Uterus (tissue), 4 donors: ENCODE results near the gene PKD1L1. TPM values are rescaled to one million over a fixed set of nuclear protein-coding genes. Genes with fewer than 3 reads are reported as not detected.
A peak's percentile ranks its signal among the peaks of the same experiment; 100 is the strongest.

ENCODE experiments used
- DNase-seq, 2 donors: peaks; one replicate each; pipeline ENCODE4 v3.0.0-alpha.2; 2019 to 2020
- H3K27ac ChIP-seq, 2 donors: fragments of 200-600 bp; sonication (generic); 1 replicate in 1 of 2; 2 replicates in 1 of 2; pipeline ENCODE4 v1.5.1; 2016 to 2018
- H3K27me3 ChIP-seq, 2 donors: fragments of 200-600 bp; sonication (generic); one replicate each; pipeline ENCODE4 v1.5.1; 2018 to 2019; ENCODE audit warnings: control low read depth in 1 of 2
- H3K36me3 ChIP-seq, 2 donors: fragments of 200-600 bp; sonication (generic); one replicate each; pipeline ENCODE4 v1.5.1; 2019; ENCODE audit warnings: control low read depth in 1 of 2
- H3K4me1 ChIP-seq, 2 donors: fragments of 200-600 bp; sonication (generic); one replicate each; pipeline ENCODE4 v1.5.1; 2018 to 2019; ENCODE audit warnings: control low read depth in 1 of 2
- H3K4me3 ChIP-seq, 2 donors: fragments of 200-600 bp; sonication (generic); 1 replicate in 1 of 2; 2 replicates in 1 of 2; pipeline ENCODE4 v1.5.1; 2018 to 2019; ENCODE audit warnings: mild to moderate bottlenecking in 1 of 2
- H3K9me3 ChIP-seq, 2 donors: fragments of 200-600 bp; sonication (generic); one replicate each; pipeline ENCODE4 v1.5.1; 2019; ENCODE audit warnings: control low read depth in 1 of 2
- CTCF ChIP-seq, 4 experiments: fragments of 200-600 bp in 2 of 4; fragments of 450-650 bp in 2 of 4; sonication (generic) in 2 of 4; IDR thresholded peaks; one replicate each; pipeline ENCODE4 v1.5.1; 2016 to 2019; ENCODE audit warnings: antibody characterized with exemption in 4 of 4, mild to moderate bottlenecking in 2 of 4, moderate library complexity in 1 of 4
- POLR2A ChIP-seq, 2 donors: fragments of 450-650 bp; IDR thresholded peaks; one replicate each; pipeline ENCODE4 v1.6.1; 2016; ENCODE audit warnings: antibody characterized with exemption in 2 of 2, mild to moderate bottlenecking in 1 of 2, moderate library complexity in 1 of 2
- intact Hi-C: fragments of 100-400 bp; cut with DNase I; formaldehyde crosslinking; loops from one replicate; pipeline ENCODE4 v1.15.1; 2023; ENCODE audit warnings: low total_unique reads
- total RNA-seq, 4 donors: library from RNA; depleted of rRNA in 3 of 4; stranded (reverse); fragments of >200 nt in 3 of 4; gene quantifications; one replicate each; pipeline versions ENCODE4 v1.1.0 to v1.2.4, GENCODE V29; 2014 to 2023
- donor health status: DM: yes; HTN: yes; CAD: no.

Gene PKD1L1
- total RNA-seq, 4 donors from 2014 or later = under 0.01 to 3.8 (median 0.74) TPM

GRCh38 chr7:47764746-47765145 lies 183.5 kb downstream of the PKD1L1 start:
- H3K36me3 ChIP-seq = no peaks in the 10 kb centered on the region
- H3K9me3 ChIP-seq = no peaks in the 10 kb centered on the region
- no peak for TF ChIP-seq CTCF (IDR thresholded peaks at IDR 0.05)
- TF ChIP-seq POLR2A (IDR thresholded peaks at IDR 0.05) = no peak
- no peak for DNase-seq
- no peak overlapping the region for H3K27ac ChIP-seq
- intact Hi-C loops = no loop called here
- no peak overlapping the region for H3K4me3 ChIP-seq
- no peaks in the 10 kb centered on the region for H3K4me1 ChIP-seq
- no peaks in the 10 kb centered on the region for H3K27me3 ChIP-seq

GRCh38 chr7:47763063-47763974 lies 184.9 kb downstream of the PKD1L1 start:
- no peak overlapping the region for H3K4me3 ChIP-seq
- no peaks in the 10 kb centered on the region for H3K4me1 ChIP-seq
- intact Hi-C loops = no loop called here
- H3K27ac ChIP-seq = peak overlapping the region; percentile 15 to 72
- TF ChIP-seq CTCF (IDR thresholded peaks at IDR 0.05) (no peak), POLR2A (IDR thresholded peaks at IDR 0.05) (no peak)
- no peaks in the 10 kb centered on the region for H3K27me3 ChIP-seq
- peak in 1 of 2 donors; percentile 65 for DNase-seq
- no peaks in the 10 kb centered on the region for H3K36me3 ChIP-seq
- H3K9me3 ChIP-seq = no peaks in the 10 kb centered on the region

- Histone ChIP-seq H3K36me3 (no peaks in the 10 kb centered on the region), H3K27me3 (no peaks in the 10 kb centered on the region), H3K27ac (peak overlapping the region; percentile 15 to 72), H3K4me1 (no peaks in the 10 kb centered on the region), H3K9me3 (no peaks in the 10 kb centered on the region), H3K4me3 (no peak overlapping the region)
- no peak for DNase-seq
- intact Hi-C loops = no loop called here
- TF ChIP-seq CTCF (IDR thresholded peaks at IDR 0.05) = no peak
- TF ChIP-seq POLR2A (IDR thresholded peaks at IDR 0.05) = no peak
Observed at GRCh38 chr7:47762746-47763062, 185.6 kb downstream of the PKD1L1 start.

GRCh38 chr7:47762207-47762606 lies 186.1 kb downstream of the PKD1L1 start:
- DNase-seq = no peak
- no peak overlapping the region for H3K27ac ChIP-seq
- H3K36me3 ChIP-seq = no peaks in the 10 kb centered on the region
- H3K27me3 ChIP-seq = no peaks in the 10 kb centered on the region
- no peak overlapping the region for H3K4me3 ChIP-seq
- no peaks in the 10 kb centered on the region for H3K9me3 ChIP-seq
- intact Hi-C loops = no loop called here
- no peak for TF ChIP-seq CTCF (IDR thresholded peaks at IDR 0.05)
- TF ChIP-seq POLR2A (IDR thresholded peaks at IDR 0.05) = no peak
- H3K4me1 ChIP-seq = no peaks in the 10 kb centered on the region

GRCh38 chr7:47759056-47759706 lies 189.1 kb downstream of the PKD1L1 start:
- TF ChIP-seq CTCF (IDR thresholded peaks at IDR 0.05) (no peak), POLR2A (IDR thresholded peaks at IDR 0.05) (no peak)
- no peaks in the 10 kb centered on the region for H3K27me3 ChIP-seq
- peak overlapping the region in 1 of 2 donors; percentile 85 for H3K27ac ChIP-seq
- H3K4me3 ChIP-seq = no peak overlapping the region
- no peaks in the 10 kb centered on the region for H3K4me1 ChIP-seq
- H3K9me3 ChIP-seq = no peaks in the 10 kb centered on the region
- no peaks in the 10 kb centered on the region for H3K36me3 ChIP-seq
- intact Hi-C loops = no loop called here
- DNase-seq = no peak
